Thyroid gland (tissue), 4 donors: ENCODE results near the gene KLHL36. TPM values are rescaled to one million over a fixed set of nuclear protein-coding genes. Genes with fewer than 3 reads are reported as not detected.
A peak's percentile ranks its signal among the peaks of the same experiment; 100 is the strongest.
"Not testable (repeated sequence)": the region's sequence is repeated elsewhere in the genome, so short reads cannot be mapped to it uniquely, and the experiment has no call there.

Source experiments
- DNase-seq, 2 donors: peaks; one replicate each; pipeline ENCODE4 v3.0.0-alpha.2; 2019
- H3K27ac ChIP-seq, 3 donors: fragments of 200-600 bp; sonication (generic); 1 replicate in 2 of 3; 2 replicates in 1 of 3; pipeline ENCODE4 v1.5.1; 2016 to 2019; ENCODE audit warnings: mild to moderate bottlenecking in 1 of 3, moderate library complexity in 1 of 3
- H3K27me3 ChIP-seq: fragments of 200-600 bp; sonication (generic); one replicate; pipeline ENCODE4 v1.5.1; 2019
- H3K36me3 ChIP-seq, 2 donors: fragments of 200-600 bp; sonication (generic); one replicate each; pipeline ENCODE4 v1.5.1; 2016 to 2019
- H3K4me1 ChIP-seq, 2 donors: fragments of 200-600 bp; sonication (generic); one replicate each; pipeline ENCODE4 v1.5.1; 2017 to 2019
- H3K4me3 ChIP-seq, 3 donors: fragments of 200-600 bp; sonication (generic); replicated peaks in 1 of 3; 1 replicate in 2 of 3; 2 replicates in 1 of 3; pipeline ENCODE4 v1.5.1; 2016; ENCODE audit warnings: mild to moderate bottlenecking in 1 of 3
- H3K9me3 ChIP-seq: fragments of 200-600 bp; sonication (generic); one replicate; pipeline ENCODE4 v1.5.1; 2017
- POLR2A ChIP-seq, 2 donors: fragments of 450-650 bp; IDR thresholded peaks; one replicate each; pipeline ENCODE4 v1.6.1; 2017; ENCODE audit warnings: antibody characterized with exemption in 2 of 2, mild to moderate bottlenecking in 2 of 2, moderate library complexity in 1 of 2
- WGBS, 2 donors: methylation state at CpG; one replicate each; pipeline ENCODE4 v1.1.5; 2017; 5-methylcytosine and 5-hydroxymethylcytosine counted together
- intact Hi-C: fragments of 100-400 bp; cut with DNase I; formaldehyde crosslinking; loops from one replicate; pipeline ENCODE4 v1.15.1; 2023
- total RNA-seq, 4 donors: library from RNA; depleted of rRNA; stranded (reverse); fragments of >200 nt; gene quantifications; one replicate each; pipeline ENCODE4 v1.2.3, GENCODE V29; 2016
- TF ChIP-seq, protein P1 (sequence below), 6 experiments: fragments of 200-600 bp in 3 of 6; fragments of 450-650 bp in 3 of 6; sonication (generic) in 3 of 6; IDR thresholded peaks; one replicate each; pipeline ENCODE4 v1.5.1; 2016 to 2019; ENCODE audit warnings: antibody characterized with exemption in 6 of 6, mild to moderate bottlenecking in 2 of 6, inconsistent platforms in 1 of 6, moderate library complexity in 1 of 6

KLHL36 gene
- total RNA-seq, 4 donors from 2014 or later = 61.7 to 107 (median 78.0) TPM

DNA sequence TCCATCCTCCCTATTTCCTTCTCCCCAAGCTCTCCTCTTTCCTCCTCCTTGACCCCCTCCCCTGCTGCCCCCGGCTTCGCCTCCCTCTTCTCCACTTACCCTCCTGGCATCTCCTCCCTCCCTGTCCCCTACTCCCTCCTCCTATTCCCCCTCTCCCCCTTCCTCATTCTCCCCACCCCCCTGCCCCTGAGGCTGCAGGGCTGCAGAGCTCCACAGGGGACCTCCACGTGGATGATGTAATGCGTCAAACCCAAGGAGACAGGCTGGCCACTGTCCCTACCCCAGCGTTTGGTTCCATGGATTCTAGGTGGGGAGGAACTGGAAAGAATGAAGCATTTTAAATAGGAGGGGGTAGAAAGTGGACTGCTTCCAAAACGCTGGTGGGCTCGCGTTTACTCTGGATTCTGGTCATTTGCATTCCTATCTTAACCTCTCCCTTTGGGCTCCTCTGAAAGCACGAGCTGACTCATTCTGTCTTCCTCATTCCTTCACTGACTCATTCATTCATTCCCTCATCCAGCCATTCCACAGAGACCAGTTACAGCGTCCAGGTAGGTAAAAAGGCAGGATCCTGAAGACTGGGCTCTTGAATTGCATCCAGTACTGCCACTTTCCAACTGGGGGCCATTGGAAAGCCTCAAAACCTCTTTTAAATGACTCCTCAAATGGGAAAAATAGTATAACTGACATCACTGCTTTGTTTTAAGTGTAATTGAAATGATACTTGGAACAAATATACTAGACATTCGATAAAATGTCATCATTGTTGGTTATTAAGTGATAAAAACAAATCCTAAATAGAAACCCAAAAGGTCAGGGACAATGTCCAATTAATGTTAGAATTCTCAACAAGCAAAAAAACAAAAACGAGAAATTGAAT lies 29.5 kb upstream of the KLHL36 start:
- 31 to 43% methylated on average over 11 to 12 of the region's 12 CpGs for WGBS, 2 donors
- Histone ChIP-seq H3K4me1 (peaks cover 24 to 36% of the 10 kb centered on the region in 2 donors), H3K9me3 (no peaks in the 10 kb centered on the region), H3K27me3 (no peaks in the 10 kb centered on the region), H3K27ac (peak overlapping the region; percentile 32 to 56 (median 46)), H3K4me3 (no peak overlapping the region), H3K36me3 (no peaks in the 10 kb centered on the region)
- intact Hi-C loops = loop anchor here (5.0 kb wide), 1 partner anchor 108 kb away; no protein-coding TSS in a partner anchor
- TF ChIP-seq, protein P1, sequence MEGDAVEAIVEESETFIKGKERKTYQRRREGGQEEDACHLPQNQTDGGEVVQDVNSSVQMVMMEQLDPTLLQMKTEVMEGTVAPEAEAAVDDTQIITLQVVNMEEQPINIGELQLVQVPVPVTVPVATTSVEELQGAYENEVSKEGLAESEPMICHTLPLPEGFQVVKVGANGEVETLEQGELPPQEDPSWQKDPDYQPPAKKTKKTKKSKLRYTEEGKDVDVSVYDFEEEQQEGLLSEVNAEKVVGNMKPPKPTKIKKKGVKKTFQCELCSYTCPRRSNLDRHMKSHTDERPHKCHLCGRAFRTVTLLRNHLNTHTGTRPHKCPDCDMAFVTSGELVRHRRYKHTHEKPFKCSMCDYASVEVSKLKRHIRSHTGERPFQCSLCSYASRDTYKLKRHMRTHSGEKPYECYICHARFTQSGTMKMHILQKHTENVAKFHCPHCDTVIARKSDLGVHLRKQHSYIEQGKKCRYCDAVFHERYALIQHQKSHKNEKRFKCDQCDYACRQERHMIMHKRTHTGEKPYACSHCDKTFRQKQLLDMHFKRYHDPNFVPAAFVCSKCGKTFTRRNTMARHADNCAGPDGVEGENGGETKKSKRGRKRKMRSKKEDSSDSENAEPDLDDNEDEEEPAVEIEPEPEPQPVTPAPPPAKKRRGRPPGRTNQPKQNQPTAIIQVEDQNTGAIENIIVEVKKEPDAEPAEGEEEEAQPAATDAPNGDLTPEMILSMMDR (IDR thresholded peaks at IDR 0.05) = no peak
- no peak for TF ChIP-seq POLR2A (IDR thresholded peaks at IDR 0.05)
- no peak for DNase-seq

DNA sequence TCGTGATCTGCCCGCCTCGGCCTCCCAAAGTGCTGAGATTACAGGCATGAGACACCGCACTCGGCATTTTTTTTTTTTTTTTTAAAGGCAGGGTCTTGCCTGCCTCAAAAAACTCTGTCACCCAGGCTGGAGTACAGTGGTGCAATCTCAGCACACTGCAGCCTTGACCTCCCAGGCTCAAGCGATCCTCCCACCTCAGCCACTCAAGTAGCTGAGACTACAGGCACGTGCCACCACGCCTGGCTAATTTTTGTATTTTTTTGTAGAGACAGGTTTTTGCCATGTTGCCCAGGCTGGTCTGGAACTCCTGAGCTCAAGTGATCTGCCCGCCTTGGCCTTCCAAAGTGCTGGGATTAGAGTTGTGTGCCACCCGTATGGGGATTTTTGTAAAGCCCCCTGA lies 27.4 kb upstream of the KLHL36 start:
- intact Hi-C loops = loop anchor here (2.0 to 5.0 kb wide), 2 partner anchors 108 to 116 kb away; no protein-coding TSS in a partner anchor
- not testable (repeated sequence) for H3K4me3 ChIP-seq, H3K27me3 ChIP-seq, H3K9me3 ChIP-seq, H3K36me3 ChIP-seq
- peaks cover 24 to 26% of the 10 kb centered on the region in 2 donors for H3K4me1 ChIP-seq
- WGBS, 2 donors = 27 to 47% methylated on average over 10 of the region's 10 CpGs
- peak; percentile 89 for DNase-seq
- peak overlapping the region; percentile 36 to 45 (median 44) for H3K27ac ChIP-seq

DNA sequence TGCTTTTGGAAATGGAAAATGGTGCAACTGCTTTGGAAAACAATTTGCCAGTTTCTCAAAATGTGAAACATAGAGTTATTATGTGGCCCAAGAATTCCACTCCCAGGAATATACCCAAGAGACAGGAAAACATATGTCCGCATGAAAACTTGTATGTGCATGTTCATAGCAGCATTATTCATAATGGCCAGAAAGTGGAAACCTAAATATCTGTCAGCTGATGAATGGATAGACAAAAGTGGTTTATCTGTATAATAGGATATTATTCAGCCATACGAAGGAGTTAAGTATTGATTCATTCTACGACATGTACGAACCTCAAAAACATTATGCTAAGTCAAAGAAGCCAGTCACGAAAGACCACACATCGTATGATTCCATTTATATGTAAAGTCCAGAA lies 22.8 kb upstream of the KLHL36 start:
- Histone ChIP-seq H3K27me3 (no peaks in the 10 kb centered on the region), H3K27ac (no peak overlapping the region), H3K9me3 (no peaks in the 10 kb centered on the region), H3K4me3 (no peak overlapping the region), H3K36me3 (no peaks in the 10 kb centered on the region), H3K4me1 (peaks cover 10 to 11% of the 10 kb centered on the region in 2 donors)
- TF ChIP-seq, protein P1 (IDR thresholded peaks at IDR 0.05) = no peak
- TF ChIP-seq POLR2A (IDR thresholded peaks at IDR 0.05) = no peak
- no peak for DNase-seq
- intact Hi-C loops = no loop called here
- WGBS, 2 donors = 93 to 94% methylated on average over 6 of the region's 6 CpGs

DNA sequence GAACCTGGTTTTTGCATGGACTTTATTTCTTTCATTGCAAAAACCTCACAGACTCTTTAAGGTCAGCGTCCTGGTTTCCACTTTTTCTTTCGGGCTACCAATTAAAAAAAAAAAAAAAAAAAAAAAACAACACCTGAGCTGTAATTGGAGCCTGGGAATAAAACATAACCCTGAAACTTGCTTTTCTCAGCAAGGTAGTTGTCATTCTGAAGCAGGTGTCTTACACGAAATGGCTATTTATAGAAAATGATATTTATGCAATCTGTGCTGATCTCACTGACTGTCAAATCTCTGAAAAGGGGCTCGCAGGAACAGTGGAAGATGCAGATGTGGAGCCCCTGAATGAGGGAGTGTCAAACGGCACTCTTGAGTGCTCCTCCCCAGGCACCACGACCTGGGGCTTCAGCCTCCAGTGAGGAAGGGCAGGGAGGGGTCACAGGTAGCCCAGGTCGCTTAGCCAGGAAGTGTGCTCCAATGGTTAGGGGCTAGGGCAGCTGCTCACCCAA lies 20.0 kb upstream of the KLHL36 start:
- Histone ChIP-seq H3K36me3 (no peaks in the 10 kb centered on the region), H3K27me3 (no peaks in the 10 kb centered on the region), H3K4me1 (peaks cover 6 to 7% of the 10 kb centered on the region in 2 donors), H3K9me3 (no peaks in the 10 kb centered on the region), H3K27ac (no peak overlapping the region), H3K4me3 (no peak overlapping the region)
- no peak for TF ChIP-seq POLR2A (IDR thresholded peaks at IDR 0.05)
- TF ChIP-seq, protein P1 (IDR thresholded peaks at IDR 0.05) = no peak
- intact Hi-C loops = no loop called here
- no peak for DNase-seq
- WGBS, 2 donors = 74 to 76% methylated on average over 7 of the region's 7 CpGs

DNA sequence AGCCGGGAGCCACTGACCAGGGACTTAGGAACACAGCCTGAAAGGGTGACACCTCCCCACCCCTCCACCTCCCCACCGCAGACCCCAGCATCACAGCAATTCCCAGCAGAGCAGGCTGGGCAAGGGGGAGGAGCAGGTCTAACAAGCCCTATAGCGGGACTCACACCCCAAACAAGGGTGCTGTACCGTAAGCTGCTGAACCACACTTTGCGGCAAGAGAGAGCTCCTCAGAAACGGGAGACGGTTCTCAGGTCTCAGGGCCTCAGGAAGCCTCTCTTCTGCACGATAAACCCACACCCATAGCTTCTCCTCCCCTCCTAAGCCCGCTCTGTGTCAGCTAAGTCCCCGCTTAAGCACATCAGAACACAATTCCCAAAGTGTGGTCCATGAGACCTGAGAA lies 18.7 kb upstream of the KLHL36 start:
- no peaks in the 10 kb centered on the region for H3K9me3 ChIP-seq
- DNase-seq = no peak
- peaks cover 14 to 16% of the 10 kb centered on the region in 2 donors for H3K4me1 ChIP-seq
- 68 to 86% methylated on average over 6 to 10 of the region's 10 CpGs for WGBS, 2 donors
- no peak overlapping the region for H3K27ac ChIP-seq
- intact Hi-C loops = no loop called here
- TF ChIP-seq, protein P1 (IDR thresholded peaks at IDR 0.05) = no peak
- TF ChIP-seq POLR2A (IDR thresholded peaks at IDR 0.05) = no peak
- no peaks in the 10 kb centered on the region for H3K36me3 ChIP-seq
- no peaks in the 10 kb centered on the region for H3K27me3 ChIP-seq
- H3K4me3 ChIP-seq = no peak overlapping the region
